ENCODE measurements around the gene RNF166. TPM values are rescaled to one million over a fixed set of nuclear protein-coding genes. Genes with fewer than 3 reads are reported as not detected.

RNF166 gene
- total RNA-seq, 1 experiment from 2014 or later, result 46.2 TPM

- H3K4me3 Mint-ChIP-seq, result no peak overlapping the region
- H3K36me3 Mint-ChIP-seq, result peaks cover 3% of the 10 kb centered on the region; the same call in 1 of the 2 replicates
- no peak for DNase-seq (ENCODE audit: low spot score)
- peaks cover 8% of the 10 kb centered on the region for H3K4me1 Mint-ChIP-seq
- TF ChIP-seq IRF1 (CRISPR knock-in tag; IDR thresholded peaks at IDR 0.05) (no peak), CDX4 (CRISPR knock-in tag; IDR thresholded peaks at IDR 0.05; ENCODE audit: borderline replicate concordance) (no peak), ZNF671 (CRISPR knock-in tag; IDR thresholded peaks at IDR 0.05) (no peak), ERG (CRISPR knock-in tag; IDR thresholded peaks at IDR 0.05) (no peak), ATF1 (CRISPR knock-in tag; IDR thresholded peaks at IDR 0.05) (no peak), JUN (CRISPR knock-in tag; IDR thresholded peaks at IDR 0.05) (no peak), TEAD4 (CRISPR knock-in tag; IDR thresholded peaks at IDR 0.05) (no peak)
- POLR2A ChIA-PET, result no interaction called here
- H3K9me3 Mint-ChIP-seq, result no peaks in the 10 kb centered on the region
- H3K27me3 Mint-ChIP-seq (ENCODE audit: low read depth), result no peaks in the 10 kb centered on the region
- CTCF ChIA-PET, result interaction anchor here (1.1 to 1.9 kb wide), 2 partner anchors 28 to 37 kb away, joined by 4 to 10 read pairs; no protein-coding TSS in a partner anchor
- H3K27ac Mint-ChIP-seq, result no peak overlapping the region
- no peak for ATAC-seq
Observed at GRCh38 chr16:88700322-88700635, 5.9 kb downstream of the RNF166 start.

GRCh38 chr16:88699180-88699579, 7.0 kb downstream of the RNF166 start:
- POLR2A ChIA-PET, result no interaction called here
- CTCF ChIA-PET, result interaction anchor here (1.8 kb wide), 1 partner anchor 14 kb away, joined by 6 read pairs; no protein-coding TSS in a partner anchor
- DNase-seq (ENCODE audit: low spot score) (no peak), ATAC-seq (no peak)
- peaks cover 3% of the 10 kb centered on the region; the same call in 1 of the 2 replicates for H3K36me3 Mint-ChIP-seq
- no peak overlapping the region for H3K4me3 Mint-ChIP-seq
- no peak overlapping the region for H3K27ac Mint-ChIP-seq
- peaks cover 4% of the 10 kb centered on the region for H3K4me1 Mint-ChIP-seq
- H3K9me3 Mint-ChIP-seq, result no peaks in the 10 kb centered on the region
- H3K27me3 Mint-ChIP-seq (ENCODE audit: low read depth), result no peaks in the 10 kb centered on the region
- TF ChIP-seq AFF4 (CRISPR knock-in tag; IDR thresholded peaks at IDR 0.05; ENCODE audit: borderline replicate concordance), result no peak
- no peak for TF ChIP-seq ZNF317 (CRISPR knock-in tag; IDR thresholded peaks at IDR 0.05; ENCODE audit: borderline replicate concordance, low read depth)
- no peak for TF ChIP-seq STAT6 (CRISPR knock-in tag; conservative IDR thresholded peaks at IDR 0.05; ENCODE audit: low read depth)
- TF ChIP-seq HMGXB4 (CRISPR knock-in tag; IDR thresholded peaks at IDR 0.05), result no peak

Measured in WTC11 (cell line).